Glomerular endothelial cell (primary cell): ENCODE results near the gene PSD. TPM values are rescaled to one million over a fixed set of nuclear protein-coding genes. Genes with fewer than 3 reads are reported as not detected.

Source experiments
- DNase-seq: peaks from one replicate; pipeline ENCODE4 v3.0.0-alpha.2; 2011; ENCODE audit warnings: low read depth, low spot score; ENCODE audit errors: extremely low read depth
- total RNA-seq: library from RNA; depleted of rRNA; stranded (reverse); fragments of >200 nt; gene quantifications from 2 replicates; pipeline ENCODE4 v1.2.3, GENCODE V29; 2015

PSD gene
- total RNA-seq, 1 donor from 2014 or later = 0.35 TPM

DNA sequence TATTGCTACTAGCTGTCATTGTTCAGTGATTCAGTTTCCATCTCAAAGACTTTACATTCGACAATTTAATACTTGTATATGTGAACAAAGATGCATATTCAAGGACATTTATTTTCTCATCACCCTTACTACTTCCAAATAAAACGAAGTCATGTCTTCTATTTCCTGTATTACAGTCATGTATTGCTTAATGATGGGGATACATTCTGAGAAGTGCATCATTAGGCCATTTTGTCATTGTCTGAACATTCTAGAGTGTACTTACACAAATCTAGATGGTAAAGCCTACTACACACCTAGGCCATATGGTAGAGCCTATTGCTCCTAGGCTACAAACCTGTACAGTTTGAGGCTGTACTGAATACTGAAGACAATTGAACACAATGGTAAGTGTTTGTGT is 26.3 kb upstream of the PSD start:
- DNase-seq = no peak

DNA sequence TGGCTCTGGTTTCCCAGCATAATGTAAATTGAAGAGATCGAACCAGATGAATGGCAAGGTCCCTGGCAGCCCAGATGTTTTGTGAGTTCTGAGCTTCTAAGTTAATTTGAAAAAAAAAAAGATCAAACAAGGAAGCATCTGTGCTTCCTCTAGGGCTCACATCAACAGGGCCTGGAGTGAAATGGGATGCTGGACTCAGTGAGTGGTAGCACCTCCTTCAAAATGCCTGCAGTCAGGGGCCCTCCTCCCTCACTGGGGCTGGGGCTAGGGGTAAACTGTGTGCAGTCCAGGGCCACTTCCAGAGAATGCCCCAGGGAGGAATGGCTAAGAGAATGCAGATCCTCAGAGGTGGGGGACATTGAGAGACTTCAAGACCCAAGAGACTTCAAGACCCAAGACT is 19.8 kb upstream of the PSD start:
- DNase-seq = no peak

DNA sequence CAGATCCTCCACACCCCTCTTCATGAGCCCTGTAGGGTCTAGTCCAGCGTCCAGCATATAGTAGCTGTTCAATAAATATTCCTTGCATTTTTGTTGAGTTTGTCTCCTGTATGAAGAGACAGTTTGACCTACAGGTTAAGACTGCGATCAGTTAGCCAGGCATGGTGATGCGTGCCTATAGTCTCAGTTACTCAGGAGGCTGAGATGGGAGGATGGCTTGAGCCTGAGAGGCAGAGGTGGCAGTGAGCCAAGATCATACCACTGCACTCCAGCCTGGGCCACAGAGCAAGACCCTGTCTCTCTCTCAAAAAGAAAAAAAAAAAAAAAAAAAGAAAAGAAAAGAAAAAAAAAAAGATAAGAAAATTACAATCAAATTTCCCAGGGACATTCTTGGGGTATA is 18.9 kb upstream of the PSD start:
- no peak for DNase-seq

DNA sequence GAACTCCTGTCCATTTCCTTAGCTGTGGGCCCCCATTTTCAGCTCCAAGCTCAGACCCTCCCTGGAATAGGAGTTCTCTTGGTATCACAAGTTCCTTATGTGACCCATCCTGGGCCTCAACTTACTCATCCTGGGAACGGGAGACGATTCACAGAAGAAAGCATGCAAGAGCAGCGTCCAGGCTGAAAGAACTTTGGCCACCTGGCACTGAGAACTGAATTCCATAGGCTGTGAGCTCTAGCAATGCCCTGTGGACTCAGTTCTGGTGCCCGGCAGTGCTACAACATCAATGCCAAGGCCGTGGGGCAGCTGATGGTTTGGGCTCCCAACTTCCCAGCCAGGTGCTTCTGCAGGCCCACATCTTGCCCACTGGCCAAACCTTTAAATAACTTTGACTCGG is 17.7 kb upstream of the PSD start:
- no peak for DNase-seq

DNA sequence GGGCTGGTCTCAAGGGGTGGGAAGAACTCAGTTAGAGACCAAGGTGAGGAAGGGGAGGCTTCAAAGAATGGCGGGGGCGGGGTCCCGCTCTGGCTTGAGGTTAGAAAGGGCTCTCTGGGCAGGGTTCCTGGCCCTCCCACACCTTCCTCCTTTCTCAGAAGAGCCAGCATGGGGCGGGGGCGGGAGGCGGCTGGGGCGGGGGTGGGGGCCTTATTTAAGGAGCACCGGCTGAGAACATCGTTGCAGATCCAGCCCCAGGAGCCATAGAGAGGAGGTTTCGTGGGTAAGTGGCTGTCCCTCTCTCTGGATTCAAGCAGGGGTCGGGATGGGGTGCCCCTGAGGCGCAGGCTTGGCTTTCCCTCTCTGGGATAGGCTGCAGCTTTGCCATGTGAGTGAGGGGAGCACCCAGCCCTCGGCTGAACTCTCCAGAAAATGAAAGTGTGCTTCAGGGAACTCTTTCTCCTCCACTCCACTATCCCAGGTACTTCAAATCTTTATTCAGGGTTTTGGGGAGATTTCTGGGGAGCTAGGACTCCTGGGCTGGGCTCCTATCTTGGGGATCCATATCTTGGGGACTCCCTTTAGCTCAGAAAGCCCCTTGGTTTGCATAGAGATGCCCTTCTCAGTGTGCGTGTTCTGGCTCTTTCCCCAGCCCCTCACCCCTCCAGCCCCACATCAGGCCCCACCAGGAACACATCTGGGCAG is 17.1 kb upstream of the PSD start:
- DNase-seq = no peak

DNA sequence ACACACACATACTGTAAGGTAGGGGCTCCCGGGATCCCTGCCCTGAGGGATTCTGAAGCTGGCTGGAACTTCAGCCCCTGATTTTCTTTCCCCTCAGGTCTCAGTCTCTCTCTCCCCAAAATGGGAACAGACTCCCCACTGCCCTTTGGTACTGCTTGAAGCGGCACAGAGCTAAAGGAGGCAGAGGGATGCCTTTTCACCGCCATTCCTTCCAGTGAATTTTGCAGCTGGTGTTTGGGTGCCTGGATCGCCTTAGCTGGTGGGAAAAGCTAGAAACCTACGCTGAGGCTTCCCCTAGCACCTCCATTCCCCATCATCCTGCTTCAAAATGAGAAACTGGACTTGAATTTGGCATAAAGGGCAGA is 16.5 kb upstream of the PSD start:
- no peak for DNase-seq

DNA sequence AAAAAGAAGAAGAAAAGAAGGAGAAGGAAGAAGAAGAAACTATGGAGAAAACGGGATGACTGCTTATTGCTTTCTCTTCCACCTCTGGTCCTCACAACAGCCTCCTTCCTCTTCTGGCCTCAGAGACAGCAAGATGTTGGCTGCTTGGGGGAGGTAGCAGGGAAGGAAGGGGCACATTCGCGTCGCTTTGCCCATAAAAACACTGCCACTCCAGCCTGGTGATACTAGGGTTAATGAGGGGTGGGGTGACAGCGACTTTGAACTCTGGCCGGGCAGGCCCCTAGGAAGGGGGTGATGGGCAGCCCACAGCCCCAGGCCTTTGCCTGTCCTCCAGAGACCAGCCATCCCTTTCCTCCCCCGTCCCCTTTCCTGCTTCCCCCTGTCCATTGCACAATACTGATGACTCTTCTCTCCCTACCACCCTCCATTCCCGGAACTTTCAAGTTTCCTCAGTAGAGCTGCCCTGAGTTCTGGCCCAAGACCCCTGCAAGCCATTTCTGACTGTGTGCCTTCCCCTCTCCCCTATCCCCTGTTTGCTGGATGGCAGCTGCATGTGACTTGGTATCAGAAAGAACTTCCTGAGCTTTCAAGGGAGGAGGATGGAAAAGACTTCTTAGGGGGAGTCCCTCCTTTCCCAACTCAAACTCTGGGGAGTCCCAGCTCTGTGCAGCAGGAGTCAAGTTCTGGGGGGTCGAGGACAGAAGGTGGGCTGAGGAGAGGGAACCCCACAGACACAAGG is 16.0 kb upstream of the PSD start:
- no peak for DNase-seq

DNA sequence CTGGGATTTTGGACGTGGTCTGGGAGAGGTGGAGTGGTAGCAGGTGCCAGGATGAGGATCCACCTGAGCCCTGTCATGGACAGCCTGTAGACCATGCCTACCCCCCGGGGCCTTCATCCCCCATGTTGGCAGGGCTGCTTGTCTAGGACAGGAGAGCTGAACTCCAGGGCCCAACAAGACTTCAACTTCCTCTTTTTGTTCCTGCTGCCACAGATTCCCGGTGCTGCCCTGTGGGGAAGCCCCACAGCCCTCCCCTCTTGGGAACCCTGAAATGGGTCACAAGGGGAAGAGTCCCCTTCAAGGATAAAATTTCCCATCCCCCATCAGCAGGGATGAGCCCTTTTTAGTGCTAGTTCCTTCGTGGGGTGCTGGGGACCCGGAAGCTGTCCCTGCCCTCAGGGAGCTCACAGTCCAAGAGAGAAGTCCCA is 15.0 kb upstream of the PSD start:
- no peak for DNase-seq

DNA sequence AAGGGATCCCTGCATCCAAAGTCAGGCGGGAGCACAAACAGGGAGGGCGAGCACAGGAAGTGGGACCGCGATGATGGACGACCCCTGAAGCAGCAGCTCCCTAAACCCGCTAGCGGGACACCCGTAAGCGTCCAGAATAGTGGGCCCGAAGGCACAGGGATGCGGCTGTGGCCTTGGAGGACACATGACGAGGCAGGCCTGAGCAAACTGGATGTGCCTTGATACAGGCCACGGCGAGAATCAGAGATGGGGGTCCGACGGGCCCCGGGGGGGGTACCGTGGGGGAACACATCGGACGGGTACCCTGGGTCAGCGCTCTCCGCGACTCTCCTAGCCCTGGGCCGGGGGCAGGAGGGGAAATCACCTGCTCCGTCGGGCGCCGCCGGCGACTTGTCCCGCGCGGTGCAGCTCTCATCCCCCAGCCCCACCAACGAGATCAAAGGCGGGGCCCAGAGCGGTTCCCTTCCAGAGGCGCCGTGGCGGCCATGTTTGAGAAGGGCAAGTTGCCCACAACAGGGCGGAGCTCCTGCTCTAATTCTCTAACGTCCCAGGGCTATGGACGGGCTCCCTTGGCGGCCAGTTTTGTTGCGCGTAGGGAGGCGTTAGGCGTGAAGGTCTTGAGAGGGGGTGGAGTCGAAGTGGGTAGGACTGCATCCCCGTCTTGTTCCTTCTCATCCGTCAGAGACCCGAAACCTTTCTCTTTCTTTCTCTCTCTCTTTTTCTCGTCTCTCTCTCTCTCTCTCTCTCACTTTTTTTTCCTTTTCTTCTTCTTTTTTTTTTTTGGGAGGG is 13.8 kb upstream of the PSD start, which contains the start of gene CUEDC2:
Gene CUEDC2 (minus strand): TSS at position 413 of the 789 bp plus-strand sequence. CDS start 7,386 bp downstream, outside the sequence.
- DNase-seq = peak; percentile 74

DNA sequence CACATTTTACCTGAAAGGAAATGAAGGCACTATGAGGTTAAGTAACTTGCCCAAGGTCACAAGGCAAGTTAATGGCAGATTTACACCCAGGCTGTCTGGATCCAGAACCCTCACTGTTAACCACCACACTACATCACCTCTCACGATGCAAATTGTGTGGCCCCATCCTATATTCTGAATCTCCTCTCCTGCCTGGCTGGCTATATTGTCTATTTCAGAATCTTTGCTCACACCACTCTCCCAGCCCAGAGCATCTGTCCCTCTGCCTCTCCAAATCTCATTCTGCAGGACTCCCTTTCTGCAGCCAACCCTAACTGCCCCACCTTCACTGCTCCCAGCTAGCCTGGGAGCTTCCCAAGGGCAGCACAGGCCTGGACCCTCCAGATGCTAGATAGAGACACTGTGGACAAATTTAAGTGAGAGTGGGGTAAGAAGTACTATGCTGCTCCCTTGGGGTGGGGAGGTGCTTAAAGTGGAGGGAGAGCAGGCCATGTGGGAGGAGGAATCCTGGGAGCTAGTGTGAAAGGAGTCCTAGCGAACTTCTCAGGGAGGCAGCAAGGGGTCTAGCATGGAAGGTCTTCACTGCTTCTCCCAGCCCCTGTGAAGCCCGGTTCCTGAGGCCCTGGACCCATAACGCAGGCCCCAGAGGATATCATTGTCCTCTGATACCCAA is 13.0 kb upstream of the PSD start:
- no peak for DNase-seq

DNA sequence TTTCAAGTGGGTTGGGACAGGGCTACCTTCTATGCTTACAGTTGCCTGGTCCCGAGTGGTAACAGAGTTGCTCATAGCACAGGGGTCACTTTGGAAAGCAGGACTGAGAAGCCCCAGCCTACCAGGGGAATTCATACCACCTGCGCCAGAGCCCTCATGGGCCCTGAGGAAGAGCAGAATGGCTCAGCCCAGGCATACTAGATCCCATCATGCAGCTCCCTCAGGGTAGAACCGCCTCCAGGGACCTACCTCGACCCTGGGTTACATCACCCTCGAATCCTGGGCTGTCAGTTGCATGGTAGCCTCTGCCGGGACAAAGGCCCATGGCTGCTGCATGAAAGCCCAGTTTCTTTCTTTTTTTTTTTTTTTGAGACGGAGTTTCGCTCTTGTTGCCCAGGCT is 10.9 kb upstream of the PSD start:
- no peak for DNase-seq

DNA sequence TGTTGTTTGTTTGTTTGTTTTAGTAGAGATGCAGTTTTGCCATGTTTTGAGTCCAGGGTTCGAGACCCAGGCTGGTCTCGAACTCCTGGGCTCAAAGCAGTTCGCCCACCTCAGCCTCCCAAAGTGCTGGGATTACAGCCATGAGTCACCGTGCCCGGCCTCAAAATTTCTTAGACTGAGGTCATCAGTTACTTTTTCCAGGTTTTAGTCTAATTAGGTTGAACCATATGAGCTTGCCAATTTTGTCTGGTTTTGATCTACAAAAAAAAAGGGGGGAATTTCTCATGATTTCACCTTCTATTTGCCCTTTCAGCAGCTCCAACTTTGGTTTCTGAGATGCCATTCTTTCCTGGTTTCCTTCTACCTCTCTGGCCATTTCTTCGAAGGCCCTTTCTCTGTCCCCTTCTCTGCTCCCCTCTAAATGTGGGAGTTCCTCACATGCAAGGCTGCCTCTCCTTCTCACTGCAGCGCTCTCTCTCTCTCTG is 8.3 kb upstream of the PSD start:
- no peak for DNase-seq

DNA sequence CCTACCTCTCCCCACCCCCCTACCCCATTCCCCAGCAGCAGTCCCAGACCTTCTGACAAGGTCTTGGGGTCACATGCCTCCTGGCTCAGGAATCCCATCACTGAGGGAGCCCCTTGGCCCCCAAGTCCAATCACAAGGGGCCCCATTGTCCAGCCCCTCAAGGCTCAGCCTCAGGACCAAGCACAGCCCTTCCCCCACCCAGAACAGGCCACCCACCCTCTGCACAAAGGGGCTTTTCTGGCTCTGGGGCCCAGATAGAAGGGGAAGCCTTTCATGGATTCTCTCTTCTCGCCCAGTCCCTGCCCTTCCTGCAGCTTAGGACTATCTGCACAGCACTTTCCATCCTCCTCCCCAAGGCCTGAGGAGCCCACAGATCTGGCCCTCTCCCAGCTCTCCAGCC is 6.9 kb upstream of the PSD start:
- no peak for DNase-seq

DNA sequence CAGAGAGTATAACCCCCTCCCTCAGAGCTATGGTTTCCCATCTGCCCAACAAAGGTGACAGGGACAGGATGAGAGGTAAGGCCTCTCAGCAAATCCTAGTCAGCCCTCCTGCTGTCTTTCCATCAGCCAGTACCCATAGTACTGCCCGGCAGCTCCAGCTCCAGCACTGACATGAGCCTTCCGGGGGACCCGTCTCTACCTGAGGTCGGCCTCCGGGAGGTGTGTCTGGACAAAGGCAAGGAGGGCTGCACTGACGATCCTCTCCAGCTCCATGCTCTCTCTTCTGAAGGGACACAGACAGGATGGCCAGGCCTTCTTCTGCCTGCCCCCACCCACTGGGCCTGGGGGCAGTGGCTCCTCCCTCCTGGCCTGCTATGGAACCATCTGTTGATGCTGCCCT is 6.3 kb upstream of the PSD start:
- no peak for DNase-seq

DNA sequence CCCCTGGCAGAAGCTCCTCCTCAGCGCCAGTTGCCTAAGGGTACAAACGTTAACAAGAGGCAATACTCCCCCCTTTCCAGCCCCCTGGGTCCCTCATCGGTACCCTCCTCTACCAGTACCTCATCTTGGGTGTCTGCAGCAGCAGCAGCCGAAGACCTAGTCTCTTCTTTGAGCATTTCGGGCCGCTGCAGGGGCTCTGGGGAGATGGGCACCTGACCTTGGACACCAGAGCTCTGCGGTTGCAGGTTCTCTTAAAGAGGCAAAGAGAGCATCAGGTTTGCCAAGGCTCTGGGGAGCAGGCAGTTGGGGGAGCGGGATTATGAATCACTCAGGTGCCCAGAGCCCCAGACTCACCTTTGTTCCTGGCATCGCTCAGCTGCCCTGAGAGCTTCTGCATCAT is 5.6 kb upstream of the PSD start:
- no peak for DNase-seq

DNA sequence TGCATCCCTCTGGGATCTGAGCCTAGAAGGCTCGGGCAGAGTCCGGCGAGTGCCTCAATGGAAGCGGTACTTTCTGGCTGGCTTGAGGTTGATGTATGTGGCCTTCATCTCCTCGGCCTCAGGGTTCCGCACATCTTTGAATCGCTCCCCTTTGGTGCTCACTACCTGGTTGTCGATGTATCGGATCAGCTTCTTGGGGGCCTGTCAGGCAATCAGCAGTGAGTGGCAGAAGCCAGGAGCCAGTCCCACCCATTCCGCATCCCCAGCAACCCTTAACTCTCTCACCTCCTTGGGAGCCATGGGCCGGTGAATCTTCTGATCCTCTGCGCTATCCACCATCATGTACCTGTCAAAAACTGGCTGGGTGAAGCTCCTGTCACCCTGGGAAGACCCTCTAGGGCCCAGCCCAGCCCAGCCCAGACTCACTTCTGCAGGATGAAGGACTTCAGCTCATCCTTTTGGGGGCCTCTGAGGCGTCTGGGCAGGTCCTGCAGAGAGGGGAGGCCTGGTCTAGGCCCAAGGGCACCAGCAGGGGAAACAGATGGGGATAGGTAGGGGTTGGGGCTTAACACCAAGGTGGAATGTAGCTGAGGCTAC is 4.9 kb upstream of the PSD start:
- no peak for DNase-seq

DNA sequence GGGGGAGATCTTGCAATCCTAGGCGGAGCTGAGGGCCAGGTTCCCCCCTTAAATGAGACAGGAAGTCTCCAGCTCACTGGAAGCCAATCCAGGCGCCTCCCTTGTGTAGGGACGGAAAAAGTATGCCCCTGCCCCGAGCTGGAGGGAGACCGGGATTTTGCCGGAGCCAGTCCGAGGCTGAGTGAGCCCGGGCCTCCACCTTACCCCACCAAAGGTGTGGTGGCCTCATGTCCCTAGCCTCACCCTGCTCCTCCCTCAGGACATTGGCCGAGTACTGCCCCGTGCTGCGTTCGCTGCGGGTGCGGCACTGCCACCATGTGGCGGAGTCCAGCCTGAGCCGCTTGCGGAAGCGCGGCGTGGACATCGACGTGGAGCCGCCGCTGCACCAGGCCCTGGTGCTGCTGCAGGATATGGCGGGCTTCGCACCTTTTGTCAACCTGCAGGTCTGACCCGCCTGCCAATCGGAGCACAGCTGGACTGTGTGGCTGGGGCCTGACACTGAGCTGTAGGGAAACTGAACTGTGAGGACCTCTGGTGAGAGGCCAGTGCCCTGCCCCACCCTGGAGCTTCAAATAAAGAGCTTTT is 4.1 kb upstream of the PSD start:
- DNase-seq = no peak

DNA sequence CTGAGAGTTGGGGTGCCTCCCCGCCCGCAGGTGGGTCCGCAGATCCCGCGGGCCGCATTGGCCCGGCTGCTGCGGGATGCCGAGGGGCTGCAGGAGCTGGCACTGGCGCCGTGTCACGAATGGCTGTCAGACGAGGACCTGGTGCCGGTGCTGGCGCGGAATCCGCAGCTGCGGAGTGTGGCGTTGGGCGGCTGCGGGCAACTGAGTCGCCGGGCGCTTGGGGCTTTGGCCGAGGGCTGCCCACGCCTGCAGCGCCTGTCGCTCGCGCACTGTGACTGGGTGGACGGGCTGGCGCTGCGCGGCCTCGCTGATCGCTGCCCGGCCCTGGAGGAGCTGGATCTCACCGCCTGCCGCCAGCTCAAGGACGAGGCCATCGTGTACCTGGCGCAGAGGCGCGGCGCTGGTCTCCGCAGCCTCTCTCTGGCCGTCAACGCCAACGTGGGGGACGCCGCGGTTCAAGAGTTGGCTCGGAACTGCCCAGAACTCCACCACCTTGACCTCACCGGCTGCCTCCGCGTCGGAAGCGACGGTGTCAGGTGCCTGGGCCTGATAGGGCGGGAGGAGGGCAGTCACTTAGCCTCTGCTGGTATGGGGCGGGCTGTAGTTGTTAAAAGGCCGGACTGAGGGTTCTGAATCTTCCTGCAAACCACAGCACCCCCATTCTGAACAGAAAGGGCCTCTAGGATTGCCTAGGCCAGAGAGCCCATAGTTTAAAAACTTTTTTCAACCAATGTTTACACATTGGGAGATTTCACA is 3.4 kb upstream of the PSD start:
- no peak for DNase-seq

DNA sequence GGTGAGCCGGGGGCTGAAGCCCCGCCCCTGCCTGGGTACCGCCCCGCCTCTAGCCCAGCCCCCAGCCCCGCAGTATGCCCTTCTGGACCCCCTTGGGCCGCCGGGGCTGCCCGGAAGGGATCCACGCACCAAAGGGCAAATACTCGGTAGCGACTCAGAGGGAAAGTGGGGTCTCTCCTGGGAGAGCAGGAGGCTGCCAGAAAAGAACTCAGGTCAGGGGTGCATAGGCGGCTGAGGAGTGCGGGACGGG is 2.8 kb upstream of the PSD start:
- no peak for DNase-seq
